GM12891 (cell line): ENCODE measurements around the gene CHPT1.
"Not testable (repeated sequence)": the region's sequence is repeated elsewhere in the genome, so short reads cannot be mapped to it uniquely, and the experiment has no call there.

Experiments used
- DNase-seq: peaks from one replicate; pipeline ENCODE4 v3.0.0; 2011; ENCODE audit warnings: low spot score; ENCODE audit not compliant: insufficient read length
- FAIRE-seq: peaks from 2 replicates; lab custom pipeline; 2011; peaks lifted over from hg19 to GRCh38; lab: Jason Lieb, UNC
- PAX5 ChIP-seq: IDR thresholded peaks from 2 replicates; pipeline ENCODE4 v1.6.1; 2011; ENCODE audit warnings: low read length, moderate library complexity, mild to moderate bottlenecking; ENCODE audit not compliant: insufficient read depth, severe bottlenecking
- POLR2A ChIP-seq: IDR thresholded peaks from 2 replicates; pipeline ENCODE4 v1.6.1; 2011; ENCODE audit warnings: low read depth, low read length, control low read depth
- POLR2AphosphoS5 ChIP-seq: IDR thresholded peaks from 2 replicates; pipeline ENCODE4 v1.6.1; 2011; ENCODE audit warnings: low read depth, low read length, control low read depth
- POU2F2 ChIP-seq: IDR thresholded peaks from 2 replicates; pipeline ENCODE4 v1.6.1; 2011; ENCODE audit warnings: low read depth, mild to moderate bottlenecking, control low read depth, low read length, moderate library complexity
- SPI1 ChIP-seq: IDR thresholded peaks from 2 replicates; pipeline ENCODE4 v1.6.1; 2011; ENCODE audit warnings: low read depth, low read length, control low read depth
- TAF1 ChIP-seq: IDR thresholded peaks from 2 replicates; pipeline ENCODE4 v1.6.1; 2011; ENCODE audit warnings: low read depth, low read length, control low read depth

The CHPT1 gene

GRCh38 chr12:101714877-101715444, 17.5 kb downstream of the CHPT1 start:
- FAIRE-seq (no peak), DNase-seq (no peak)
- TF ChIP-seq POLR2A (no peak), SPI1 (peak; percentile 44; the same call in 1 of the 2 replicates), TAF1 (no peak), POU2F2 (no peak)

- DNase-seq, result no peak
- FAIRE-seq, result no peak
- TF ChIP-seq POLR2AphosphoS5 (no peak), SPI1 (no peak), POLR2A (no peak), POU2F2 (no peak), PAX5 (no peak), TAF1 (no peak)
Observed at GRCh38 chr12:101719566-101719965, 22.1 kb downstream of the CHPT1 start.

- no peak for FAIRE-seq
- DNase-seq, result no peak
- TF ChIP-seq SPI1 (no peak), POLR2AphosphoS5 (no peak), PAX5 (no peak), TAF1 (no peak), POLR2A (no peak), POU2F2 (no peak)
Observed at GRCh38 chr12:101720118-101720517, 22.7 kb downstream of the CHPT1 start.

GRCh38 chr12:101722392-101722791, 25.0 kb downstream of the CHPT1 start:
- DNase-seq (no peak), FAIRE-seq (no peak)
- TF ChIP-seq TAF1 (no peak), POLR2AphosphoS5 (no peak), PAX5 (no peak), POU2F2 (no peak), POLR2A (no peak)

GRCh38 chr12:101727098-101727497, 29.7 kb downstream of the CHPT1 start:
- DNase-seq (no peak), FAIRE-seq (no peak)
- no peak for TF ChIP-seq TAF1
- no peak for TF ChIP-seq POLR2A

GRCh38 chr12:101729842-101730241, 32.4 kb downstream of the CHPT1 start:
- no peak for DNase-seq
- no peak for FAIRE-seq
- TF ChIP-seq SPI1, result no peak
- no peak for TF ChIP-seq PAX5
- TF ChIP-seq POLR2AphosphoS5, result no peak
- TF ChIP-seq POU2F2, result no peak
- no peak for TF ChIP-seq POLR2A
- no peak for TF ChIP-seq TAF1

GRCh38 chr12:101732318-101732717, 34.9 kb downstream of the CHPT1 start:
- no peak for DNase-seq
- no peak for TF ChIP-seq PAX5
- TF ChIP-seq TAF1, result no peak
- no peak for TF ChIP-seq POLR2AphosphoS5
- no peak for TF ChIP-seq SPI1
- TF ChIP-seq POU2F2, result no peak
- no peak for TF ChIP-seq POLR2A
- no peak for FAIRE-seq

- FAIRE-seq (peak; percentile 20), DNase-seq (no peak)
- no peak for TF ChIP-seq POLR2A
- no peak for TF ChIP-seq POLR2AphosphoS5
- TF ChIP-seq SPI1, result no peak
- no peak for TF ChIP-seq PAX5
- no peak for TF ChIP-seq TAF1
- no peak for TF ChIP-seq POU2F2
Observed at GRCh38 chr12:101733166-101733565, 35.7 kb downstream of the CHPT1 start.

- DNase-seq, result not testable (repeated sequence)
Observed at GRCh38 chr12:101734482-101734881, 37.0 kb downstream of the CHPT1 start.

GRCh38 chr12:101737476-101737875, 40.0 kb downstream of the CHPT1 start:
- FAIRE-seq (peak; percentile 61), DNase-seq (no peak)
- no peak for TF ChIP-seq SPI1
- TF ChIP-seq POU2F2, result no peak
- TF ChIP-seq POLR2A, result no peak
- no peak for TF ChIP-seq TAF1
- no peak for TF ChIP-seq PAX5
- TF ChIP-seq POLR2AphosphoS5, result no peak

More at GRCh38 chr12:101734482-101734881, 37.0 kb downstream of the CHPT1 start:
- FAIRE-seq, result not testable (repeated sequence)
